GM19043 (cell line): ENCODE measurements around the gene PUSL1.

Experiments
- ATAC-seq: cut with Tn5 transposase; IDR thresholded peaks from one replicate; pipeline ENCODE4 v1.9.1; 2021; ENCODE audit warnings: low read depth; ENCODE audit not compliant: unreplicated experiment

The PUSL1 gene

DNA sequence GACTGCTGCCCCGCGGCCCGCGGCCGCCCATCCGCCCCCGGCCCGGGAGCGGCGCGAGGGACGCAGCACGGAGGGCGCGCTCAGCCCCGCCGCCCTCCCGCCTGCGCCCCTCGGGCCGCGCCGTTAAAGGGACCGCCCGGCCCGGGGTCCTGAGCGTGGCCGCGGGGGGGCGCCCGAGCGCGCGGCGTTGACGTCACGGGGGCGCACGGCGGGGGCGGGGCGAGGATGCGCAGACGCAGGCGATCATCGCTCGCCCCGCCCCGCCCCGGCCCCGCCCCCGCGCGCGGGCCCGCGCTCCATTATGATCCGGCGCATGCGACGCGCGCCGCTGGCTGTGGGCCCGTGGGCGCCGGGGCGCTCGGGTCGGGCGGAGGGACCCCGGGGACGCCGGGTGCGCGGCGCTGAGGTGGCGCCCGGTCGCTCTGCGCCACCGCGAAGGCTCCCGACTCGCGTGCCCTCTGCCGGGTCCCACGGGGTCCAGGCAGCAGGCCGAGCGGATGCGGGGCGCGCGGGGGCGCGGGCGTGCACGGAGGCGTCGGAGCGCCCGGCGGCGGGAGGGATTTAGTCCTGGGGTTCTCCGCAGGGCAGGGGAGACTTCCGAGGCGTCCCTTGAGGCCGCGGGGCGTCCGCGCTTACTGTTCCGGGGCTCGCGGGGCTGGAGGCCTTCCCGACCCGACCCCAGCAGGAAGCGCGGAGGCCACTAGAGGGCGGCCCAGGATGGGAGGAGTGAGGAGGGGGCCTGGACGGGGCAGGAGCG is 41.0 kb downstream of the PUSL1 start, which contains the start of gene DVL1:
Gene DVL1, minus strand, starts transcription at position 163 of the 757 bp plus-strand sequence. CDS start 353 bp downstream, outside the sequence.
- ATAC-seq = peak; percentile 47

DNA sequence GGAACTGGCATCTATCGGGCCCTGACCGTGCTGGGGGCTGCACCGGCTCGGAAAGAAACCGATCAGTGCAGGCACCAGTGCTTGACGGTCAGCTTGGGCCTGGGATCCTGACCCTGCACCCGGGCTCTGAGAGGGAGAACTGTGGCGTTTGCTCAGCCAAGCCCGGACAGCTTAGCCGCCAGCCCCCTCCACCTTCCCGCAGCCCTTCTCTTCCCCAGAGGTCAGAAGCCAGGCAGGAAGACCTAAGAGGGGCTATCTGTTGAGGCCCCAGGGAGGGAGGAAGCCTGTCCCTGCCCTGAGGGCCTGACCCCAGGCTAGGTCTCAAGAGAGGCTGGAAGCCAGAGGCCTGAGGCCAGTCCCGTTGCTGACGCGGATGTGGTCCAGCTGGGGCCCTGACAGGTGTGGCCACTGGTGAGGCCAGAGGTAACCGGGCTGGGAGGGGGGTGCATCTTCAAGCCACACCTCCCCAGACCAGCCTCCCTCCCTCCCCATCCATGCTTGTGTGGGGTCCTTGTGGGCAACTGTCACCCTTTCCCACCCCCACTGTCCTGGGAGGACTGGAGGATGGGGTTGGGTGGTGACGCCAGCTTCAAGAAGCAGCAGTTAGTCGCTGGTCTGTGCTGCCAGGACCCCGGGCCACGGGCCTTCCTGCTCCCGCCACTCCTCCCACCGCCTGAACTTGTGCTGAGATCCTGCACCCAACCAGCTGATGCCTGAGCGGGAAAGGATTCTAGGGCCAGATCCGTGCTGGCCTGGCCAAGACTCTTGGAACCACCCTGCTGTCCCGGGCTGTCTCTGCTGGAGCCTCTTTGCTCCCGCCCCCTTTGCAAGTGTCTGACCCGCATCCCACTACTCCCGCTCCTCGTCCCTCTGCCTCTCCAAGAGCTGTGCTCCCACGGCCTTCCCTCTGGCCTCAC is 43.4 kb downstream of the PUSL1 start:
- no peak for ATAC-seq

DNA sequence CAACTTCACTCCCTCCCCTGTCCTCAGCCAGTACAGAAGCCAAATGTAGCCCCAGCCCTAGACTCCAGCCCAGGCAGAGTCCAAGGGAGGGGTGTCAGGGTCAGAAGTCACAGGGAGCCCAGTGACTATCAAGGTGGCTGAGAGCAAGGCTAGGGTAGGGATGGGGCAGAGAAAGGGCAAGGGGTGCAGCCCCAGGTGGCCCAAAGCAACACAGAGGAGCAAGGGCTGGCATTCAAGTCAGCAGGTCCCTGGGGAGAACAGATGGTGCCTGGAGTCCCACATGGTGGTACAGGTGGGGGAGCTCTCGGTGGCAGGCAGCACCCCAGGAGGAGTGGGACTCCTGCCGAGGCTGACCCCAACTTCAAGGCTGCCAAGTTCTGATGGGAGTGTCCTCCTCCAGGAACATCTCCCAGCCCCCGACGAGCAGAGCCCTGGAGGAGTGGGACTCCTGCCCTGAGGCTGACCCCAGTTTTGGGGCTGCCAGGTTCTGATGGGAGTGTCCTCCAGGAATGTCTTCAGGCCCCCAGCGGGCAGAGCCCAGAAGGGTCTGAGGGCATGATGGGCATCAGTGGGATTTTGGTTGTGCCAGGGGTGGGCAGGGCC is 44.5 kb downstream of the PUSL1 start:
- no peak for ATAC-seq

DNA sequence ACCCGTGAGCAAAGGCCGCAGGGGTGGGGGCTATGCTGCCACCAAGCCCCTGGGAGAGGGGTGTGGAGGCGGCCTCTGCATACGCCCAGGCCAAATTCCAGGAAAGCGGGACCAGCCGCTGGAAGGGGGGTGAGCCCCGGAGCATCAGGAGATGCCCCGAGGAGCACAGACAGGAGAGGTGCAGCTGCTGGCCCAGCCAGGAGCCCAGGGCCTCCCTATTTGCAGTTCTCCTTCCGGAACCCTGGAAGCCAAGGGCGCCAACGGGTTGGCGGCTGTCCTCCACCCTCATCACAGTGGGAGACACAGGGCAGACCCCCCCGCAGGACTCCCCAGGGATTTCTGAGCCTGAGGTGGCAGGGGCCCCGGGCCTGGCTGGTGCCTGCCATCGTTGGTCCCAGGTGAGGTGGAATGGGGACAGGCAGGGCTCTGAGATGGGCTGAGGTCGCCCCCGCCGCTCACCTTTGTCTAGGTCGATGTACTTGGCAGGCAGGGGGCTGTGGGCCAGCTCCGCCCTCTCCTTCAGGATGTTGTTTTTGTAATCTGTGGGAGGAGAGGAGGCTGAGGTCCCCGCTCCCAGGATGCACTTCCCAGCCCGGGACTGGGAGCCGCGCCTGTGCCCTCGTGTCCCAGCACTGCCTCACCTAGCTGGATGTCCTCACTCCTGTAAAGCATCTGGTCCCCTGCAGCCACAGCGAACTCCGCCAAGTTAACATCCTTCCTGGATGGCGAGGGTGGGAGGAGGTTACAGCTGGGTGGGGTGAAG is 45.2 kb downstream of the PUSL1 start:
- no peak for ATAC-seq

DNA sequence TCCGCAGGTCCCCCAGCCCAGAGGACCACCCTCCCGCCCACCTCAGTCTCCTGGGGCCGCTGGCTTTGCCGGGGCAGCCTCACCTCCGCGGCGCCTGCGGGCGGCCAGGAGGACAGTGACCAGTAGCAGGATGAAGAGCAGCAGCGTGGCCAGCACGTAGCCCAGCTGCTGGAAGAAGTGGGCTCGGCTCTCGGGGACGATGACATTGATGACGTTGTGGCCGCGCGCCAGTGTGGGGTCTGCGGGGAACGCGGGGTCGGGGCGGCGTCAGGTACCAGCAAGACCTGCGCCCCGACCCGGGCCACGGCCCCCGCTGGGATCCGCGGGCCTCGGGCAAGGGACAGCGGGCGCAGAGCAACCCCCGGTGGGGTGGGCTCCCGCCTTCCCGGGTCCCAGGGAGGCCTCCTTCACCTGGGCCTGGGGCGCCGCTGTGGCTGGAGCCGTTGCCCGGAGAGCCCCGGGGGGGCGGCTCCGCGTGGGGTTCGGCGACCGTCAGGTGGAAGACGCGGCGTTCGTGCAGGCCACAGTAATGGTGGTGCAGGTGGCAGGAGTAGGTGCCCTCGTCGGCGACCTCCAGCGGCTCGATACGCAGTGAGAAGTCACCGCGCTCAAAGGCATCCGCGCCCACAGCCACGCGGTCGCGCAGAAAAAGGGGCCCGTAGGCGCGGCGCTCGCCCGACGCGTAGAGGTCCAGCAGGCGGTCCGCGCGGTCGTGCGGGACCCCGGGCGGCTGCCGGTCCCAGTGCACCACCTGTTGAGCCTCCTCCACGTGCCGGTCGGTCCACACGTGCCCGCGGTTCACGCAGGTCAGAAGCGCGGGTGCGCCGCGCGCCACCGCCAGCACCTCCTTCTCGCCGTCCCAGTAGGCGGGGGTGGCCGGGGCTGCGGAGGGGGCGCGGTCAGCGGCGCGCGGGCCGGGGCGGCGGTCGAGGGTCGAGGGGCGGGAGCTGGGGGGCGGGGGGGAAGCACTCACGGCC is 46.2 kb downstream of the PUSL1 start:
- ATAC-seq = no peak

DNA sequence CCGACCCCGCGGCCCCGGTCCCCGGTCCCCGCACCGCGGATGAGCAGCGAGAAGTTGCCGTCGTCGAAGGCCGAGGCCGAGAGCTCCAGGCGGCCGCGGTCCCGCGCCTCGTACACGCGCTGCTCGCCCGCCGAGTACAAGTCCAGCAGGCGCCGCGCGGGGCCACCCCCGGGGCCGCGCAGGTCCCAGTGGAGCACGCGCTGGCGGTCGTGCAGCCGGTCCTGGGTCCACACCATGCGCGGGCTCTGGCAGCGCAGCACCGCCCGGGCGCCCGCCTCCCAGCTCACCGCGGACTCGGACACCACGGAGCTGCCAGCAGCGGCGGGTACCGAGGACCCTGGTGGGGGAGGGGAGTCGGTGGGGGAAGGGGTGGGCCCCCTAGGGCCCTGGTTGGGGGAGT is 47.0 kb downstream of the PUSL1 start:
- ATAC-seq = no peak

DNA sequence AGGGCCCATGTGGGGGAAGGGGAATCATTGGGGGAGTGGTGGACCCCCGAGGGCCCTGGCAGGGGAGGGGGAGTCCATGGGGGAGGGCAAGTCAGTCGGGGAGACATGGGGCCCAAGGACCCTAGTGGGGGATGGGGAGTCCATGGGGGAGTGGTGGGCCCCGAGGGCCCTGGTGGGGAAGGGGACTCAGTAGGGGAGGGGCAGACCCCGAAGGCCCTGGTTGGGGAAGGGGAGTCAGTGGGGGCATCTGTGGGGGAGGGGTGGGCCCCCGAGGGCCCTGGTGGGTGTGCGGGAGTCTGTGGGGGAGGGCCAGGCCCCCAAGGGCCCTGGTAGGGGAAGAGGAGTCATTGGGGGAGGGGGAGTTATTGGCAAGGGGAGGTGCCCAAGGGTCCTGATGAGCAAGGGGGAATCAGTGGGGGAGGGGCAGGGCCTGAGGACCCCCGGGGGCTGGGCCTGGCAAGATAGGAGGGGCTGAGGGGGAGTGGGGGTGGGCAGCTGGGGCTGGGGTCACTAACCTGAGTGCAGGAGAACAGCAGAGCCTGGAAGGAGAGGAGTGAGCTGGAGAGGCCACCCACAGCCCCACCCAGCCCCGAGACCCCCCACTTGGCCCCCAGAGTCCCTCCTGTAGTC is 47.9 kb downstream of the PUSL1 start:
- ATAC-seq = no peak

DNA sequence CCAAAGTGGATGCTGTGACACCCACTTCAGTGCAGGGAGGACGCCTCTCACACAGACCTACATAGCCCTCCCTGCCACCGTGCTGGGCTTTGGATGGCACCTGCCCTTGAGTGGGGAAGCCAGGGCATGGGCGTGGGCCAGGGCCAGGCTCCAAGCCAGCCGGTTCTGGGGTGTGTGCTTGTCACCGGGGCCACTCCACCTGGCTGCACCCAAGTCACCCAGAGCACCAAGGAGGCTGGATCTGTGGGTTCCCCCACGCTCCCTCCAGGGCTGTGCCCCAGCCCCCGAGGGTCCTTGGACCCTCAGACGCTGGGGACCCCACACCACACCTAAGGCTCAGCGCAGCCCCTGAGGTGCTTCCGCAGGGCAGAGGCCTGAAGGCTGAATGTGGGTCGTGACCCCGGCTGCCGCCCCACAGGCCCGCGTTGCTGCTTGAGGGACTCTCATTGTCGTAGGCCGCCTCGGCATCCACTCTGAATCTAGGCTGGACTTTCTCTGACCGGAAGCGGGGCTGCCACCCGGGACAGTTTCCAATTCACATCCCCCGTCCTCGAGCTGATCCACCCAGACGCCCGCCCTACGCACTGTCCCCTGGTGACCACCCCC is 48.5 kb downstream of the PUSL1 start:
- ATAC-seq = no peak

DNA sequence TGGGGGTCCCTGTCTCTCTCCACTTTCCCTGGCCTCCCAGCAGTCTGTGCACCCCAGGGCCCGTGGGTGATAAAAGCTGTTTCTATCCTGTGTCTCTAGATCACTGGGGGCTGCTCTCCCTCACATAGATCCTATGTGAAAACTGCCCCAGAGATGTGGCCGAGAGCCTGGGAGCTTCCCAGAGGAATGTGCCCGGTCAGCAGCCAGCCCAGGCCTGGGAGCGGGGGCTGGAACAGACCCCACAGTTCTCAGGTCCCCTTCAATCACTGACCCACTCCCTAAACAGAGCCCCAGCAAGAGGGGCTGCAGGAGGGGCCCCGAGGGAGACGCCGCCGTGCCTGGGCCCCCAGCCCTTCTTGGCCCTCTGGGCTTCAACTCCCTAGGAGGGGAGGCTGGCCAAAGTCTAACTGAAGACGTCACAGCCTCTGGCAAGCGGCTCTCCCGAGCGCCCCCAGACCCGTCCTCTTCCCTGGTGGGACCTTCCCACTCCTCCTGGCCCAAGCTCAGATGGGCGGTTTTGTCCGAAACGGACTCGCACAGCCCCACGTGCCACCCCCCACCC is 49.6 kb downstream of the PUSL1 start:
- ATAC-seq = no peak

DNA sequence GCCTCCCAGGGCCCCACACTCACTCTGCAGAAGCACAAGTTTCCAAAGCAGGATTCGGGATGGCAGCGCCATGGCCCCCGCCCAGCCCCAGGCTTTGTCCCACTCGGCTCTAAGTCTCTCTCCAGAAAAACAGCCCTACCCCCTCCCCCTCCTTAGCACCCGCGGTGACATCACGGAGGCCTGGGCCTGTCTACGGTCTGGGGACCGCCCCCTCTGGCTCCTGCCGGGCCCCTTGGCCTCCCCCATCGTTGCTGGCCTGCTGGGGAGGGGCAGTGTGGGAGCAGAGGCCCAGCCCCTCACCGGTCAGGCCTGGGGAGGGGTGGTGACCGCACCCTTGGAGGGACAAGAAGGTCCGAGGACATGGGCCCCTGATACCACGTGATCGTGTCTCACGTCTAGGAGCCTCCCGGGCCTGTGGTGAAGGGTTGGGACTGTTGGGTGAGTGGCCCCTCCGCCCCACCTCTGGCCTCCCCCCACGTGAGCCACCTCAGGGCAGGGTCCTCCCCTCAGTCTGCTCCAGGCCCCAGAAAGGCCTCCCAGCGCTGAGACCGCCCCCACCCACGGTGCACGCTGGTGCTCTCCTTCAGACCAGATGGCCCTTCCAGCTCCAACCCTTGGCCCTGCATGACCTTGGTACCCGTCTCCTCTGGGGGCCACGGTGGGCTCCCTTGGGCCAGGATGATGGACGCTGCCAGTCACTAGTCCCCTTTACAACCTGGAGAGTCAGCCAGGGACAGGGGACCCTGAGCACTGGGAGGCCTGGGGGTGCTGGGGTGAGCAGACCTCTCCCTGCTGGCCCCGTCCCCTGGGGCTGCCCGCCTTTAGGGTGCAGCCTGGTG is 50.3 kb downstream of the PUSL1 start, which contains the start of gene MXRA8:
Gene MXRA8, minus strand, starts transcription at position 123 of the 839 bp plus-strand sequence. Its CDS starts 51 bp downstream, at position 72.
- ATAC-seq = no peak

DNA sequence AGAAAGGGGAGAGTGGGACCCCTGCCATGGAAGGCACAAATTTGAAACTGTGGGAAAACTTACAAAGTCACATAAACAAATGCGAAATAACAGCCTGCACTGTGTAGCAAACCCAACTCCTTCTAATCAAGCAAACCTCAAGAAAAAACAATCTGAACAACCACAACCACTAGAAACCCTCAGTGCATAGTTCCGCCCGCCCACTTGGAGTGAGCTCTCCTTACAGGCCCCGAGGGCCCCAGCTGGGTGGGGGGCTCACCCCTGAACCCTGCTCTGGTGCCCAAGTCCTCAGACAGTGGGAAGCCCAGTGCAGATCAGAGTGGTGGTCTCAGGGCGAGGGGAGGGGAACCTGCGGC is 50.9 kb downstream of the PUSL1 start:
- ATAC-seq = no peak

DNA sequence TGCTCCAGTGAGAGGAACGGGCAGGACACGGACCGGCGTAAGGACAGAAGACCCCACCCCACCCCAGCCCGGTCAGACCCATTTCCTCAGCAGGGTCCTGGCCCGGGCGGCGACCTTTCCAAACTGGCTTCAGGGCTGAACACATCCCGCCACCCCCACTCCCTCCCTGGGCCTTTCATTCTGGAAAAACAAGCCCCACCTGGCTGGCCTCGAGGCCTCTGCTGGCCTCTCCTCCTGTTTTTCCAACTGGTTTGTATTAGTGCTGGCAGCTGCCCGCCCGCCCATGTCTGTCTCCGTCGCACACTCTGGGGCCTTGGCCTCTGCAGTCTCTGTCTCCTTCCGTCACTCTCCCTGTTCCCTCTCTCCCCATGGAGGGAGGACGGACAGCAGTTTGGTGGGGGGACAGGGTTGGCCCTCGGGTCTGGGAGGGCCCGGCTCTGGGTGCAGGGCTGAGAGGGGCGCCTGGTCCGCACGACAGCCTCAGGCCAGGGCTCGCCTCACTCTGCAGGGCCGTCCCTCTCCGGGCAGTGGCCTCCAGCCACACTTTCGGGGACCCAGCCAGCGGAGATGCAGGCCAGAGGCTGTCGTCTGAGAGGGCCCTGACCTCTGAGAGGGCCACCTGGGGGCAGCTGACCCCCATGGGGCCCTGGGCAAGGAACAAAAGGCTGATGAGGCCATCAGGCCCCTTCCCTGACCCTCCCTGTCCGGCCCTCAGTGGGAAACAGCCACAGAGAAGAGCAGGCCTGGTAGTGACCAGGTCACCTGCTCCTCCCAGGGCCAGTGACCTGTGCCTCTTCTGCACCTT is 51.5 kb downstream of the PUSL1 start:
- ATAC-seq = no peak

DNA sequence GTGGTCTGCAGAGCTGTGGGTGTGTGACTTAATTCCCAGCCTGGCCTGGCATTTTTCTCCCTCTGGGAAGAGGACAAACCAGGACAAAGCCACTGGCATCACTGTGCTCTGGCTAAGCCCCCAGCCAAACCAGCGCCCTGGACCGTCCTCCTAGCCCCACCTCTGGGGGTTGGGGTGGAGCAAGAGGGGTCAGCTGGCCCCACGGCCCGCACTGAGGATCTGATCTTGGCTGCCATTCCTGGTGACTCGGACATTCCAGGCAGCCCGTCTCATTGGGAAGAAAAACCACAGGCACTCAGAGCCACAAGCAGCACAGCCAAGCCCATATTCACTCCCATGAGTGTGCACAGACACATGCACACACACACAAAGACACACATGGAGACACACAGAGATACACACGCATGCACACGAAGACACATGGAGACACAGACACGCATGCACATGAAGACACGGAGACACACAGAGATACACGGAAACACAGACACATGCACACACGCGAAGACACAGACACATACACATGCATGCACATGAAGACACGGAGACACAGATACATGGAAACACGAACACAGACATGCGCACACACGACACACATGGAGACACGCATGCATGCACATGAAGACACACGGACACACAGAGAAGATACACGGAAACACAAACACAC is 52.2 kb downstream of the PUSL1 start:
- ATAC-seq = no peak
